ENCODE measurements around the gene CSMD2.

DNA sequence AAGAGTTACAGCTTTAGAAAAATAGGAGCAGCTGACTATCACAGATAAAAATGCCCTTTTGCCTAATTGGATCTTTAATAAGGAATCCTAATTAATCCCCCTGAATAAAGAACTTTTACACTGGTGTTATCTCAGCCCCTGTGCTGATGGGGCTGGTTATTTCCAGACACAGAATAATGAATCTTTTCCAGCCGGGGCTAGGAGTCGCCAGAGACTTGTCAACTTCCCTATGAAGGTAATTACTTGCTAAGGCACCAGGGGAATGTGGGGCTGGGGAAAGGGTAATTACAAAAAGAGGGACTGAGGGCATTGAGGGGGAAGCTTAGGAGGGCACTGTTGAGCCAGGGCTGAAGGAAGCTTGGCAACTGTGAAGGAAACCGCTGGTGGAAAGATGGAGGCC, 266.6 kb downstream of the CSMD2 start:
- TF ChIP-seq CTCF (conservative IDR thresholded peaks at IDR 0.05; ENCODE audit: low read length) (no peak), EZH2phosphoT487 (IDR thresholded peaks at IDR 0.05; ENCODE audit: borderline replicate concordance, low read depth, low read length) (no peak)
